ENCODE measurements around the gene IL1RAPL1. TPM values are rescaled to one million over a fixed set of nuclear protein-coding genes. Genes with fewer than 3 reads are reported as not detected.

Gene IL1RAPL1
- total RNA-seq, 1 donor from 2014 or later, result not detected

DNA sequence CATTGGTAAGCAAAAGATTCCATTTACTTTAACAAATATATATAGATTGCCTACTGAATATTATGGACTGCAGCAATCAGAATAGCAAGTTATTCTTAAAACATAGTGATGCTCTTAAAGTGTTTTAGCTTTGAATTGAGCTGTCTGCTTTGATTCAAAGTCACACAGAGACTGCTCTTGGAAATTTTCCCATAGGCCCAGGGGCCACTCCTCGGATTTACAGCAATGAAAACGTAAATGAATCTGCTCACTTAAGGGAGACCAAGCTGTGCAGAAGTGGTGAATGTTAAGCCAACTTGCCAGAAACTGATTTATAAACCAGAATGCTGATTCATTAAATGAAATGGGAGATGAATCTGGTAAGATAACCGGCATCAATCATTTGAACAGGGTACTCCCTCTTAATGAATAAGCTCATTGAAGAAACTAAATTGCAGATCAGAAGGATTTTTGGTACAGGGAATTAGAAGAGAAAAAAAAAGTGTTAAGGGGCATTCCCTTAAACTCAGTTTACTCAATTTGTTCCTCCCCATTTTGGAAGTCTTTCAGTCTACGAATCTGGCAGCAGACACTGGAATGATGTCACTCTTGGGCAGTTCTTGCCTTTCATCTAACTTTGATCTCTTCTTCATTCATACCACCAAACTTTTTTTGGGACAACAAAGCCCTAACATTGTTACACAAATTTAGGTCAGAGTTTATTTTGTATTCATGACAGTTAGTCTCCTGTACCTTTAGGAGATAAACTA lies 1264.8 kb downstream of the IL1RAPL1 start:
- no peak overlapping the region for H3K4me3 ChIP-seq (ENCODE audit: low read depth, low read length)
- TF ChIP-seq, protein P1, sequence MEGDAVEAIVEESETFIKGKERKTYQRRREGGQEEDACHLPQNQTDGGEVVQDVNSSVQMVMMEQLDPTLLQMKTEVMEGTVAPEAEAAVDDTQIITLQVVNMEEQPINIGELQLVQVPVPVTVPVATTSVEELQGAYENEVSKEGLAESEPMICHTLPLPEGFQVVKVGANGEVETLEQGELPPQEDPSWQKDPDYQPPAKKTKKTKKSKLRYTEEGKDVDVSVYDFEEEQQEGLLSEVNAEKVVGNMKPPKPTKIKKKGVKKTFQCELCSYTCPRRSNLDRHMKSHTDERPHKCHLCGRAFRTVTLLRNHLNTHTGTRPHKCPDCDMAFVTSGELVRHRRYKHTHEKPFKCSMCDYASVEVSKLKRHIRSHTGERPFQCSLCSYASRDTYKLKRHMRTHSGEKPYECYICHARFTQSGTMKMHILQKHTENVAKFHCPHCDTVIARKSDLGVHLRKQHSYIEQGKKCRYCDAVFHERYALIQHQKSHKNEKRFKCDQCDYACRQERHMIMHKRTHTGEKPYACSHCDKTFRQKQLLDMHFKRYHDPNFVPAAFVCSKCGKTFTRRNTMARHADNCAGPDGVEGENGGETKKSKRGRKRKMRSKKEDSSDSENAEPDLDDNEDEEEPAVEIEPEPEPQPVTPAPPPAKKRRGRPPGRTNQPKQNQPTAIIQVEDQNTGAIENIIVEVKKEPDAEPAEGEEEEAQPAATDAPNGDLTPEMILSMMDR (conservative IDR thresholded peaks at IDR 0.05; ENCODE audit: low read depth, low read length), result no peak
- DNase-seq (ENCODE audit: low read depth), result no peak

GRCh38 chrX:29852767-29853166 lies 1265.5 kb downstream of the IL1RAPL1 start:
- DNase-seq (ENCODE audit: low read depth), result no peak
- no peak overlapping the region for H3K4me3 ChIP-seq (ENCODE audit: low read depth, low read length)
- TF ChIP-seq, protein P1 (conservative IDR thresholded peaks at IDR 0.05; ENCODE audit: low read depth, low read length), result no peak

- no peak for DNase-seq (ENCODE audit: low read depth)
- H3K4me3 ChIP-seq (ENCODE audit: low read depth, low read length), result no peak overlapping the region
- TF ChIP-seq, protein P1 (conservative IDR thresholded peaks at IDR 0.05; ENCODE audit: low read depth, low read length), result no peak
These were observed 1271.5 kb downstream of the IL1RAPL1 start for GRCh38 chrX:29858714-29859113.

GRCh38 chrX:29862126-29862677 lies 1275.0 kb downstream of the IL1RAPL1 start:
- no peak overlapping the region for H3K4me3 ChIP-seq (ENCODE audit: low read depth, low read length)
- TF ChIP-seq, protein P1 (conservative IDR thresholded peaks at IDR 0.05; ENCODE audit: low read depth, low read length), result no peak
- DNase-seq (ENCODE audit: low read depth), result no peak

- TF ChIP-seq, protein P1 (conservative IDR thresholded peaks at IDR 0.05; ENCODE audit: low read depth, low read length), result no peak
- no peak for DNase-seq (ENCODE audit: low read depth)
- H3K4me3 ChIP-seq (ENCODE audit: low read depth, low read length), result no peak overlapping the region
These were observed 1280.7 kb downstream of the IL1RAPL1 start for GRCh38 chrX:29867971-29868370.

- TF ChIP-seq, protein P1 (conservative IDR thresholded peaks at IDR 0.05; ENCODE audit: low read depth, low read length), result no peak
- no peak for DNase-seq (ENCODE audit: low read depth)
- H3K4me3 ChIP-seq (ENCODE audit: low read depth, low read length), result no peak overlapping the region
These were observed 1282.6 kb downstream of the IL1RAPL1 start for GRCh38 chrX:29869837-29870236.

DNA sequence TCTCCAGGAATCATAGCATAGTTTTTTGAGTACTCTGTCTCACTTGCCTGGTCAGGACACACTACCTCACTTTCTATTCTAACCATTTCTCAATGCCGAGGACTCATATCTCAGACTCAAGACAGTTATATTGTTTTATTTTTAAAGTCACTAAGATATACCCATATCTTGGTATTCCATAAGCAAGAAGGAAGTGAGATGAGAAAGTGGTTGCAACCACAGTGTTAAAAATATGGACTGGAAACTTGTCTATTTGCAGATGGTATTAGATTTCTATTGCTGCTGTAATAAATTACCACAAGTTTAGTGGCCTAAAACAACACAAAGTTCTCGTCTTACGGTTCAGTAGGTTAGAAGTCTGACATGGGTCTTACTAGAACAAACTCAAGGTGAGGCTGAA lies 1283.4 kb downstream of the IL1RAPL1 start:
- H3K4me3 ChIP-seq (ENCODE audit: low read depth, low read length), result no peak overlapping the region
- TF ChIP-seq, protein P1 (conservative IDR thresholded peaks at IDR 0.05; ENCODE audit: low read depth, low read length), result no peak
- no peak for DNase-seq (ENCODE audit: low read depth)

All from epithelial cell of proximal tubule (primary cell).